Fibroblast of lung (primary cell): ENCODE data around the gene LARGE2. TPM values are rescaled to one million over a fixed set of nuclear protein-coding genes. Genes with fewer than 3 reads are reported as not detected.

Source experiments
- DNase-seq, 2 donors: peaks; one replicate each; pipeline versions ENCODE4 v3.0.0 to v3.0.0-alpha.2; 2010; ENCODE audit warnings: low read depth in 2 of 2
- H2AFZ ChIP-seq: 2 replicates; pipeline ENCODE4 v1.5.1; 2012; ENCODE audit warnings: low read length, control low read depth, inconsistent platforms
- H3K27ac ChIP-seq: 2 replicates; pipeline ENCODE4 v1.5.1; 2011; ENCODE audit warnings: low read length, control low read depth; ENCODE audit not compliant: insufficient read depth
- H3K27me3 ChIP-seq: 2 replicates; pipeline ENCODE4 v1.5.1; 2011; ENCODE audit warnings: mild to moderate bottlenecking, low read length; ENCODE audit not compliant: control insufficient read depth, insufficient read depth
- H3K36me3 ChIP-seq: 2 replicates; pipeline ENCODE4 v1.5.1; 2011; ENCODE audit warnings: low read length; ENCODE audit not compliant: control insufficient read depth, insufficient read depth
- H3K4me1 ChIP-seq: 2 replicates; pipeline ENCODE4 v1.5.1; 2011; ENCODE audit warnings: low read length; ENCODE audit not compliant: control insufficient read depth, insufficient read depth; ENCODE audit errors: extremely low read depth
- H3K4me2 ChIP-seq: 2 replicates; pipeline ENCODE4 v1.5.1; 2011; ENCODE audit warnings: low read length, control low read depth; ENCODE audit not compliant: insufficient read depth; ENCODE audit errors: extremely low read depth
- H3K4me3 ChIP-seq, 4 experiments: fragments of 200-600 bp in 1 of 4; sonication (generic) in 1 of 4; replicated peaks in 1 of 4; 2 replicates each; pipeline ENCODE4 v1.5.1; 2011 to 2016; ENCODE audit warnings: low read length in 4 of 4, low read depth in 3 of 4, mild to moderate bottlenecking in 3 of 4, control low read depth in 2 of 4, inconsistent platforms in 1 of 4, mixed read lengths in 1 of 4; ENCODE audit not compliant: insufficient read depth in 1 of 4; ENCODE audit errors: control extremely low read depth in 1 of 4
- H3K79me2 ChIP-seq: 2 replicates; pipeline ENCODE4 v1.5.1; 2012; ENCODE audit warnings: mild to moderate bottlenecking, low read length, inconsistent platforms; ENCODE audit not compliant: control insufficient read depth, insufficient read depth
- H3K9ac ChIP-seq: 2 replicates; pipeline ENCODE4 v1.5.1; 2011; ENCODE audit warnings: mild to moderate bottlenecking, low read length, control low read depth; ENCODE audit not compliant: insufficient read depth
- H3K9me3 ChIP-seq: 2 replicates; pipeline ENCODE4 v1.5.1; 2012; ENCODE audit warnings: low read depth, low read length; ENCODE audit not compliant: control insufficient read depth, insufficient read depth
- H4K20me1 ChIP-seq: 2 replicates; pipeline ENCODE4 v1.5.1; 2011; ENCODE audit warnings: low read length; ENCODE audit not compliant: control insufficient read depth, insufficient read depth; ENCODE audit errors: extremely low read depth
- EZH2 ChIP-seq: IDR thresholded peaks from 2 replicates; pipeline ENCODE4 v1.5.1; 2012; ENCODE audit warnings: low read length, control low read depth, mild to moderate bottlenecking; ENCODE audit errors: missing control alignments
- polyA minus RNA-seq: library from RNA; depleted of rRNA, polyadenylated mRNA; stranded (reverse); fragments of >200 nt; gene quantifications from 2 replicates; pipeline ENCODE4 v1.2.3, GENCODE V29; 2011; ENCODE audit warnings: low replicate concordance
- polyA plus RNA-seq, 2 donors: library from polyadenylated mRNA; depleted of rRNA in 1 of 2; stranded (reverse) in 1 of 2; unstranded in 1 of 2; fragments of >200 nt; gene quantifications; 2 replicates each; pipeline ENCODE4 v1.2.1, GENCODE V29; 2011 to 2012; ENCODE audit warnings: missing spikeins in 1 of 2
- total RNA-seq: library from RNA; depleted of rRNA; stranded (reverse); fragments of >200 nt; gene quantifications from 2 replicates; pipeline ENCODE4 v1.2.1, GENCODE V29; 2014
- TF ChIP-seq, protein P1 (sequence below), 2 donors: IDR thresholded peaks in 1 of 2; conservative IDR thresholded peaks in 1 of 2; 1 replicate in 1 of 2; 2 replicates in 1 of 2; pipeline ENCODE4 v1.5.1; 2011 to 2012; ENCODE audit warnings: low read length in 2 of 2, control low read depth in 1 of 2, inconsistent platforms in 1 of 2, low read depth in 1 of 2, mild to moderate bottlenecking in 1 of 2

The LARGE2 gene
- total RNA-seq (not detected in 2 replicates), polyA plus RNA-seq (not detected in 2 replicates), polyA minus RNA-seq (not detected in 2 replicates)
- polyA plus RNA-seq (2012): not detected in 2 replicates

DNA sequence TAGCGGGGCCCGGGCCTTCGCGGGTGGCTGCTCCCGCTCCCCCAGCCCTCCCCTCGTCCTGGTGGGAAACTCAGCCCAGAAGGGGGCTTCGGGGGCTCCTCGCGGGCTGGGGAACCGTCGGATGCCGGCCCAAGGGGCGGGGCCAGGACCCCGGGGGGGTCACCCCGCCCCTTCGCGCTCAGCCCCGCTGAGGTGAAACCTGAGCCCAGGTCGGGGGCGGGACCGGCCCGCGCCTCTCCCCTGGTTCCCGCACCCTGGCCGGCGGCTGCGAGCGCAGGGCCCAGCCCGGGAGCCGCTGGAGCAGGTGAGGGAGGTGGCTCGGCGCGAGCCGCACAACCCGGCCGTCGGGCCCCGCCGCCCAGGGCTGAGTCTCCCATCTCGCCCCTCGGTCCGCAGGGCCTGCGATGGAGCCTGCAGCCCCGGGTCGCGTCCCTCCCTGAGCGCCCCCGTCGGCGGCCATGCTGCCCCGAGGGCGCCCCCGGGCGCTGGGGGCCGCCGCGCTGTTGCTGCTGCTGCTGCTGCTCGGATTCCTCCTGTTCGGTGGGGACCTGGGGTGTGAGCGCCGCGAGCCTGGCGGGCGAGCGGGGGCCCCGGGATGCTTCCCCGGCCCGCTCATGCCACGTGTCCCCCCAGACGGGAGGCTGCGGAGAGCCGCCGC, at the start of gene LARGE2:
Gene LARGE2 (plus strand): TSS at position 232 of the 658 bp plus-strand sequence. CDS start 227 bp downstream, at position 459.
- Histone ChIP-seq H3K4me2 (no peak within 1 kb of the TSS), H3K9ac (no peak within 1 kb of the TSS), H2AFZ (no peak within 1 kb of the TSS), H3K27me3 (peaks cover 31% of the 10 kb centered on the region), H3K9me3 (no peaks in the 10 kb centered on the region), H4K20me1 (no peaks in the 10 kb centered on the region), H3K36me3 (no peaks in the 10 kb centered on the region), H3K4me1 (no peaks in the 10 kb centered on the region), H3K27ac (no peak within 1 kb of the TSS), H3K4me3 (no peak within 1 kb of the TSS), H3K79me2 (peaks cover under 1% of the 10 kb centered on the region)
- no peak for TF ChIP-seq EZH2
- TF ChIP-seq, protein P1, sequence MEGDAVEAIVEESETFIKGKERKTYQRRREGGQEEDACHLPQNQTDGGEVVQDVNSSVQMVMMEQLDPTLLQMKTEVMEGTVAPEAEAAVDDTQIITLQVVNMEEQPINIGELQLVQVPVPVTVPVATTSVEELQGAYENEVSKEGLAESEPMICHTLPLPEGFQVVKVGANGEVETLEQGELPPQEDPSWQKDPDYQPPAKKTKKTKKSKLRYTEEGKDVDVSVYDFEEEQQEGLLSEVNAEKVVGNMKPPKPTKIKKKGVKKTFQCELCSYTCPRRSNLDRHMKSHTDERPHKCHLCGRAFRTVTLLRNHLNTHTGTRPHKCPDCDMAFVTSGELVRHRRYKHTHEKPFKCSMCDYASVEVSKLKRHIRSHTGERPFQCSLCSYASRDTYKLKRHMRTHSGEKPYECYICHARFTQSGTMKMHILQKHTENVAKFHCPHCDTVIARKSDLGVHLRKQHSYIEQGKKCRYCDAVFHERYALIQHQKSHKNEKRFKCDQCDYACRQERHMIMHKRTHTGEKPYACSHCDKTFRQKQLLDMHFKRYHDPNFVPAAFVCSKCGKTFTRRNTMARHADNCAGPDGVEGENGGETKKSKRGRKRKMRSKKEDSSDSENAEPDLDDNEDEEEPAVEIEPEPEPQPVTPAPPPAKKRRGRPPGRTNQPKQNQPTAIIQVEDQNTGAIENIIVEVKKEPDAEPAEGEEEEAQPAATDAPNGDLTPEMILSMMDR (conservative IDR thresholded peaks at IDR 0.05 in 1 of 2, IDR thresholded peaks at IDR 0.05 in 1 of 2; ENCODE audit: low read depth in 1 of 2, low read length in 2 of 2): no peak
- DNase-seq: no peak

DNA sequence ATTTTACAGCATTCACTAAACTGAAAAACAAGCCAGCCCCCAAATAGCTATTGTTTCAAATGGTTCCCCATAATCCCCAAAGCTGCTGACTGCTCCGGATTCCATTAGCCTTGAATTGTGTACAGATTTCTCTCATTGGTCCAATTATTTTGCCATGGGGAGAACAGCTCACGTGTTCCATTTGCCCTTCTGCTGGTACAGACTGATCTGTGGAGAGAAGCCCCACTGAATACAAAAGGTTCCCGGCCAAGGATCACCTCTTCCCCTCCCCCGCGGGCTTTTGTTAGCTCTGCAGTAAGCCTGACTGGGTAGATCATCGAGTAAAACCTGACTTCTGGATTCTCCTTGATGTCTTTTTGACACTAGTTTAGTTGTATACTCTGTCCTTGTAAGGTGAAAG, 46.1 kb upstream of the LARGE2 start:
- Histone ChIP-seq H4K20me1 (peaks cover 2% of the 10 kb centered on the region), H3K27me3 (no peaks in the 10 kb centered on the region), H3K9ac (no peak overlapping the region), H3K4me3 (no peak overlapping the region), H3K36me3 (peaks cover 9% of the 10 kb centered on the region), H2AFZ (no peak overlapping the region), H3K9me3 (no peaks in the 10 kb centered on the region), H3K4me2 (no peak overlapping the region), H3K79me2 (no peaks in the 10 kb centered on the region), H3K27ac (no peak overlapping the region), H3K4me1 (peaks cover 10% of the 10 kb centered on the region)
- TF ChIP-seq EZH2: no peak
- TF ChIP-seq, protein P1 (conservative IDR thresholded peaks at IDR 0.05 in 1 of 2, IDR thresholded peaks at IDR 0.05 in 1 of 2; ENCODE audit: low read depth in 1 of 2, low read length in 2 of 2): no peak
- DNase-seq: no peak

DNA sequence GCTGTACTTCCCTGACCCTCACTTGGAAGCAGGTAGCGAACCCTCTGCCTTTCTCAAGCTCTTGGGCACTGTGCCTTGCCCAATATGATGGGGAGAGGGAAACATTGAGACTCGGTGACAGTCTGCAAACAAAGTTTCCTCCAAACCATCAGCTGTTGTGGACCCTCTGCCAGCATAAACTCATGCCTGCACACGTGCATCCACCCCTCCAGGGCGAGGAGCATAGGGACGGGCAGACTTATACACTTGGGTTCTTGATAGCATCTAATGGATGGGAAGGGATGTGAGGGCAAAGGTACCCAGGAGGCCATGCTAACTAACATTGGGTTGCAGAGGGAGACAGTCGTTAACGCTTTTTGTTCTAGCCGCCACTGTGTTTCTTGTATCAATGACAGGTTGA, 45.2 kb upstream of the LARGE2 start:
- Histone ChIP-seq H4K20me1 (peaks cover 2% of the 10 kb centered on the region), H2AFZ (no peak overlapping the region), H3K79me2 (no peaks in the 10 kb centered on the region), H3K36me3 (peaks cover 2% of the 10 kb centered on the region), H3K27ac (no peak overlapping the region), H3K4me1 (peaks cover 10% of the 10 kb centered on the region), H3K9ac (no peak overlapping the region), H3K4me2 (no peak overlapping the region), H3K9me3 (no peaks in the 10 kb centered on the region), H3K4me3 (no peak overlapping the region), H3K27me3 (no peaks in the 10 kb centered on the region)
- TF ChIP-seq, protein P1 (conservative IDR thresholded peaks at IDR 0.05 in 1 of 2, IDR thresholded peaks at IDR 0.05 in 1 of 2; ENCODE audit: low read depth in 1 of 2, low read length in 2 of 2): no peak
- no peak for TF ChIP-seq EZH2
- DNase-seq: no peak
